ENCODE data around the gene TMEM92. TPM values are rescaled to one million over a fixed set of nuclear protein-coding genes. Genes with fewer than 3 reads are reported as not detected.

The TMEM92 gene
- total RNA-seq, 1 experiment from 2014 or later, result 1.5 TPM

DNA sequence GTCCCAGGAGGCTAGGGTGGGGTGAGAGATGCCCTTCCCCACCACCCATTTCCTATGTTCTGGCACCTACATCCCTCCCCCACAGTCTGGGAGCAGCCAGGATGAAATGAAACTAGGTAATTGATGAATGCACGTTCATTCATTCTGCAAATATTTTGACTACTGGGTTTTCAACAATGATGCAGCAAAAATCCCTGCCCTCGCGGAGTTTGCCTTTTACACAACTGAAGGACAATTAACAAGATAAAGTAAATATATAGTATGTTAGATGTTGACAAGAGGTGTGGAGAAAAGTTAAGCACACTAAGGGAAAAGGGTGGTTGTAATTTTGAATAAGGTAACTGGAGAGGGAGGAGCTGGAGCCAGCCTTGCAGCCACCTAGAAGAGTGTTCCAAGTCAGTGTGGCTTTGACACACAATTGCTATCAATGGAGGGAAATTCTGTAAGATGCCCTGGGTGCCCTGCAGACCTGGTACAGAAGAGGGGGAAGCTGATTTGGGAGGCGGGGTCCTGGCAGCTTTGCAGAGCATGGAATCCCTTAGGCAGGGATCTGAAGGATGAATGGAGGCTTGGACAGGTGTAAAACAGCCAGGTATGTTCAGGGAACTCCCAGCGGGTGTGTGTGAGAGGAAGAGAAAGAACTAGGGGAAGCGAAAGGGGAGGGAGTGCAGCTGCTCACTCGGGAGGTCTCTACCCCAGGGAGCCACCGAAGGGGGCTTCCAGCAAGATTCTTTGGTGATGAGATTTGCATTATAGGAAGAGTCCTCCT is 2.5 kb downstream of the TMEM92 start:
- Mint-ChIP-seq H3K4me3 (ENCODE audit: unreplicated experiment) (no peak overlapping the region), H3K27ac (ENCODE audit: low read depth, unreplicated experiment) (no peak overlapping the region), H3K36me3 (ENCODE audit: insufficient read depth, unreplicated experiment) (peaks cover 2% of the 10 kb centered on the region), H3K9me3 (ENCODE audit: unreplicated experiment) (no peaks in the 10 kb centered on the region), H3K27me3 (ENCODE audit: insufficient read depth, unreplicated experiment) (no peaks in the 10 kb centered on the region), H3K4me1 (ENCODE audit: insufficient read depth, unreplicated experiment) (peaks cover 39% of the 10 kb centered on the region)
- TF ChIP-seq, protein P1, sequence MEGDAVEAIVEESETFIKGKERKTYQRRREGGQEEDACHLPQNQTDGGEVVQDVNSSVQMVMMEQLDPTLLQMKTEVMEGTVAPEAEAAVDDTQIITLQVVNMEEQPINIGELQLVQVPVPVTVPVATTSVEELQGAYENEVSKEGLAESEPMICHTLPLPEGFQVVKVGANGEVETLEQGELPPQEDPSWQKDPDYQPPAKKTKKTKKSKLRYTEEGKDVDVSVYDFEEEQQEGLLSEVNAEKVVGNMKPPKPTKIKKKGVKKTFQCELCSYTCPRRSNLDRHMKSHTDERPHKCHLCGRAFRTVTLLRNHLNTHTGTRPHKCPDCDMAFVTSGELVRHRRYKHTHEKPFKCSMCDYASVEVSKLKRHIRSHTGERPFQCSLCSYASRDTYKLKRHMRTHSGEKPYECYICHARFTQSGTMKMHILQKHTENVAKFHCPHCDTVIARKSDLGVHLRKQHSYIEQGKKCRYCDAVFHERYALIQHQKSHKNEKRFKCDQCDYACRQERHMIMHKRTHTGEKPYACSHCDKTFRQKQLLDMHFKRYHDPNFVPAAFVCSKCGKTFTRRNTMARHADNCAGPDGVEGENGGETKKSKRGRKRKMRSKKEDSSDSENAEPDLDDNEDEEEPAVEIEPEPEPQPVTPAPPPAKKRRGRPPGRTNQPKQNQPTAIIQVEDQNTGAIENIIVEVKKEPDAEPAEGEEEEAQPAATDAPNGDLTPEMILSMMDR (IDR thresholded peaks at IDR 0.05; ENCODE audit: unreplicated experiment), result no peak
- DNase-seq (ENCODE audit: unreplicated experiment), result no peak
- CTCF ChIA-PET, result interaction anchor here (4.7 to 16.5 kb wide), 2 partner anchors 16 to 76 kb away, joined by 45 to 162 read pairs; partner anchors contain the start of gene COL1A1
- BruUV-seq (replicated peaks), result no TSS peak
- POLR2A ChIA-PET, result interaction anchor here (0.7 to 1.5 kb wide), 4 partner anchors 12 to 77 kb away, joined by 3 to 5 read pairs (median 4); no protein-coding TSS in a partner anchor
- intact Hi-C loops (cut with micrococcal nuclease), result no loop called here

DNA sequence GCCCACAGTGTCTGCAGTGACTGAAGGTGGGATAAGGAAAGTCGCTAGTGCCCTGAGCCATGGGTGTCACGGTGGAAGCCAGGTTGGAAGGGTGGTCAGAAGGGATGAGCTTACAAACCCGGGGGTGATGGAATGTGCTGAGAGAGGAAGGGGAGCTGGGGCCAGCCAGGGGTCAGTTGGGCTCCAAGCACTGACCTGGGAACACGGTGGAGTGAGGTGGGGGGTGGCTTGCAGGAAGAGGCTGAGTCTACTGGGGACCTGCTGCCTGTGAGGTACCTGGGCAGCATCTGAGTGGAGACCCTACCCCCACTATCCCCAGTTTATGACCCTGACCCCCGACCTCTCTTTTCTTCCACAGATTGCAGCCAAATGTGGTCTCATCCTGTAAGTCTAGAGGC is 3.1 kb downstream of the TMEM92 start:
- no peak overlapping the region for H3K4me3 Mint-ChIP-seq (ENCODE audit: unreplicated experiment)

DNA sequence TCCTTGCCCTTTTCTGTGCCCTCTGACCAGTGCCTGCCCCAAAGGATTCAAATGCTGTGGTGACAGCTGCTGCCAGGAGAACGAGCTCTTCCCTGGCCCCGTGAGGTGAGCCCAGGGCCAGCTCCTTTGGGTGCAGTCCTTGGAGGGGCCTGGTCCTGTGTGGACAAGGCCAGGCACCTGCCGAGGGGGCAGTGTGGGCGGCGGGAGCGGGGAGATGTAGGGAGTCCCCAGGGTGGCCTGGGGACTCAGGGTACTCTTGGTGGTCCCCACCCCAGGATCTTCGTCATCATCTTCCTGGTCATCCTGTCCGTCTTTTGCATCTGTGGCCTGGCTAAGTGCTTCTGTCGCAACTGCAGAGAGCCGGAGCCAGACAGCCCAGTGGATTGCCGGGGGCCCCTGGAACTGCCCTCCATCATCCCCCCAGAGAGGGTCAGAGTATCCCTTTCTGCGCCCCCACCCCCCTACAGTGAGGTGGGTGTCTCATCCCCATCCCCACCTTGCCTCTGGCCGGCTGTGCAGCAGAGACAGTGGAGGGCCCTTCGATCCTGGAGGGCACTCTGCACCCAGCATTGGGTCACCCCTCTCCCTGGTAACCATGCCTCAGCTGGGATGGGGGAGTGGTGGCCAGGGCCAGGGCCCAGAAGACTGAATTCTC is 4.4 kb downstream of the TMEM92 start:
- Mint-ChIP-seq H3K36me3 (ENCODE audit: insufficient read depth, unreplicated experiment) (peaks cover 12% of the 10 kb centered on the region), H3K4me3 (ENCODE audit: unreplicated experiment) (no peak overlapping the region), H3K27me3 (ENCODE audit: insufficient read depth, unreplicated experiment) (no peaks in the 10 kb centered on the region), H3K9me3 (ENCODE audit: unreplicated experiment) (no peaks in the 10 kb centered on the region), H3K27ac (ENCODE audit: low read depth, unreplicated experiment) (no peak overlapping the region), H3K4me1 (ENCODE audit: insufficient read depth, unreplicated experiment) (peaks cover 34% of the 10 kb centered on the region)
- no TSS peak for BruUV-seq (replicated peaks)
- POLR2A ChIA-PET, result interaction anchor here (0.8 to 1.0 kb wide), 2 partner anchors 10 to 13 kb away, joined by 3 to 5 read pairs; no protein-coding TSS in a partner anchor
- DNase-seq (ENCODE audit: unreplicated experiment), result no peak
- CTCF ChIA-PET, result interaction anchor here (1.0 to 16.5 kb wide), 3 partner anchors 14 to 80 kb away, joined by 3 to 162 read pairs (median 3); no protein-coding TSS in a partner anchor
- TF ChIP-seq, protein P1 (IDR thresholded peaks at IDR 0.05; ENCODE audit: unreplicated experiment), result no peak
- intact Hi-C loops (cut with micrococcal nuclease), result no loop called here

More for the DNA sequence above, 3.1 kb downstream of the TMEM92 start:
- CTCF ChIA-PET, result interaction anchor here (4.7 to 16.5 kb wide), 2 partner anchors 15 to 76 kb away, joined by 45 to 162 read pairs; partner anchors contain the start of gene COL1A1
- Mint-ChIP-seq H3K36me3 (ENCODE audit: insufficient read depth, unreplicated experiment) (peaks cover 5% of the 10 kb centered on the region), H3K4me1 (ENCODE audit: insufficient read depth, unreplicated experiment) (peaks cover 35% of the 10 kb centered on the region), H3K27me3 (ENCODE audit: insufficient read depth, unreplicated experiment) (no peaks in the 10 kb centered on the region), H3K27ac (ENCODE audit: low read depth, unreplicated experiment) (no peak overlapping the region), H3K9me3 (ENCODE audit: unreplicated experiment) (no peaks in the 10 kb centered on the region)
- TF ChIP-seq, protein P1 (IDR thresholded peaks at IDR 0.05; ENCODE audit: unreplicated experiment), result no peak
- intact Hi-C loops (cut with micrococcal nuclease), result no loop called here
- BruUV-seq (replicated peaks), result no TSS peak
- DNase-seq (ENCODE audit: unreplicated experiment), result no peak
- POLR2A ChIA-PET, result interaction anchor here (0.8 to 1.5 kb wide), 3 partner anchors 11 to 77 kb away, joined by 3 to 5 read pairs (median 5); no protein-coding TSS in a partner anchor

GRCh38 chr17:50279181-50279526 is 4.9 kb downstream of the TMEM92 start:
- Mint-ChIP-seq H3K9me3 (ENCODE audit: unreplicated experiment) (no peaks in the 10 kb centered on the region), H3K27ac (ENCODE audit: low read depth, unreplicated experiment) (peak overlapping the region; percentile 50), H3K4me3 (ENCODE audit: unreplicated experiment) (no peak overlapping the region), H3K27me3 (ENCODE audit: insufficient read depth, unreplicated experiment) (no peaks in the 10 kb centered on the region), H3K36me3 (ENCODE audit: insufficient read depth, unreplicated experiment) (peaks cover 17% of the 10 kb centered on the region), H3K4me1 (ENCODE audit: insufficient read depth, unreplicated experiment) (peaks cover 36% of the 10 kb centered on the region)
- TF ChIP-seq, protein P1 (IDR thresholded peaks at IDR 0.05; ENCODE audit: unreplicated experiment), result no peak
- ChIA-PET POLR2A (interaction anchor here (0.7 to 1.0 kb wide), 4 partner anchors 9 to 587 kb away, joined by 3 to 5 read pairs (median 3); no protein-coding TSS in a partner anchor), CTCF (interaction anchor here (1.0 to 16.5 kb wide), 2 partner anchors 14 to 81 kb away, joined by 3 to 162 read pairs; no protein-coding TSS in a partner anchor)
- intact Hi-C loops (cut with micrococcal nuclease), result no loop called here
- peak; percentile 76 for DNase-seq (ENCODE audit: unreplicated experiment)
- no TSS peak for BruUV-seq (replicated peaks)

Measured in MCF 10A (cell line).